H1 (cell line): ENCODE measurements around the gene CRTC2. TPM values are rescaled to one million over a fixed set of nuclear protein-coding genes. Genes with fewer than 3 reads are reported as not detected.

Source experiments
- CBX5 ChIP-seq: fragments of 300-800, 300-1000 bp; sonication (generic); IDR thresholded peaks from 2 replicates; pipeline ENCODE4 v1.7.1; 2016; ENCODE audit warnings: antibody characterized with exemption, low read length, low read depth
- CTBP2 ChIP-seq: IDR thresholded peaks from 2 replicates; pipeline ENCODE4 v1.7.0; 2011; ENCODE audit warnings: borderline replicate concordance, mild to moderate bottlenecking, moderate library complexity, mixed read lengths, low read length; ENCODE audit not compliant: insufficient read depth, insufficient read length
- EZH2 ChIP-seq: fragments of 200-600 bp; sonication (generic); IDR thresholded peaks from 2 replicates; pipeline ENCODE4 v1.7.1; 2012; ENCODE audit warnings: low read depth, mild to moderate bottlenecking, moderate library complexity, low read length, inconsistent platforms; ENCODE audit not compliant: severe bottlenecking
- JUN ChIP-seq: IDR thresholded peaks from 2 replicates; pipeline ENCODE4 v1.6.1; 2011; ENCODE audit warnings: low read depth, mild to moderate bottlenecking, improper control_type of control experiment, low read length
- JUND ChIP-seq: IDR thresholded peaks from 2 replicates; pipeline ENCODE4 v1.6.1; 2011; ENCODE audit warnings: mild to moderate bottlenecking, improper control_type of control experiment, low read length
- MAFK ChIP-seq: IDR thresholded peaks from 2 replicates; pipeline ENCODE4 v1.6.1; 2012; ENCODE audit warnings: low read depth, mild to moderate bottlenecking, improper control_type of control experiment, low read length
- NANOG ChIP-seq: IDR thresholded peaks from 2 replicates; pipeline ENCODE4 v1.6.1; 2011; ENCODE audit warnings: low read length, low read depth, mild to moderate bottlenecking, inconsistent platforms; ENCODE audit not compliant: insufficient read depth, poor library complexity, severe bottlenecking
- NRF1 ChIP-seq: IDR thresholded peaks from 2 replicates; pipeline ENCODE4 v1.6.1; 2011; ENCODE audit warnings: mild to moderate bottlenecking, low read depth, low read length, improper control_type of control experiment
- RBBP5 ChIP-seq: IDR thresholded peaks from 2 replicates; pipeline ENCODE4 v1.7.1; 2012; ENCODE audit warnings: low read depth, mild to moderate bottlenecking, inconsistent platforms, low read length, moderate library complexity, borderline replicate concordance
- RFX5 ChIP-seq: IDR thresholded peaks from 2 replicates; pipeline ENCODE4 v1.6.1; 2011; ENCODE audit warnings: low read depth, low read length, improper control_type of control experiment, borderline replicate concordance
- RNF2 ChIP-seq: fragments of 200-900, 300-1000 bp; sonication (generic); IDR thresholded peaks from 2 replicates; pipeline ENCODE4 v1.7.1; 2016; ENCODE audit warnings: borderline replicate concordance, low read depth, mild to moderate bottlenecking, antibody characterized with exemption, low read length; ENCODE audit not compliant: poor library complexity, severe bottlenecking; ENCODE audit errors: missing control alignments
- SIN3A ChIP-seq, 2 experiments: IDR thresholded peaks in 1 of 2; conservative IDR thresholded peaks in 1 of 2; 2 replicates each; pipeline ENCODE4 v1.6.1; 2011 to 2012; ENCODE audit warnings: low read length in 2 of 2, improper control_type of control experiment in 1 of 2, low read depth in 1 of 2, mild to moderate bottlenecking in 1 of 2
- SIRT6 ChIP-seq: IDR thresholded peaks from one replicate; pipeline ENCODE4 v1.7.1; 2012; ENCODE audit warnings: low read length, inconsistent platforms
- SP1 ChIP-seq: IDR thresholded peaks from 2 replicates; pipeline ENCODE4 v1.6.1; 2011; ENCODE audit warnings: low read depth, low read length
- SUZ12 ChIP-seq: fragments of 200-600 bp; sonication (generic); IDR thresholded peaks from 2 replicates; pipeline ENCODE4 v1.6.1; 2012; ENCODE audit warnings: mild to moderate bottlenecking, inconsistent platforms, low read length, moderate library complexity, mixed read lengths
- ZNF274 ChIP-seq: IDR thresholded peaks from 2 replicates; pipeline ENCODE4 v1.7.0; 2012; ENCODE audit warnings: low read length, borderline replicate concordance; ENCODE audit errors: extremely low read depth
- polyA plus RNA-seq, 7 experiments: library from polyadenylated mRNA; depleted of rRNA in 3 of 7; stranded (reverse) in 5 of 7; unstranded in 2 of 7; fragments of >200 nt in 5 of 7; fragments of 200-250 nt in 2 of 7; gene quantifications; 1 replicate in 5 of 7; 2 replicates in 1 of 7; 4 replicates in 1 of 7; pipeline versions ENCODE4 v1.2.1 to v1.2.3, GENCODE V29; 2011 to 2013; ENCODE audit warnings: missing spikeins in 2 of 7, mixed read lengths in 2 of 7
- total RNA-seq: library from RNA; stranded (reverse); fragmentation: NEBNext Ultra II Directional; extraction: Animal tissue kit (Norgen Biotek cat#: 25700); gene quantifications from 2 replicates; pipeline ENCODE4 v1.2.1, GENCODE V29; 2021
- TF ChIP-seq, protein P1 (sequence below), 3 experiments: IDR thresholded peaks; 1 replicate in 2 of 3; 2 replicates in 1 of 3; pipeline versions ENCODE4 v1.5.1 to v1.6.1; 2011; ENCODE audit warnings: low read length in 3 of 3, mild to moderate bottlenecking in 3 of 3, inconsistent platforms in 2 of 3, low read depth in 1 of 3, moderate library complexity in 1 of 3; ENCODE audit not compliant: insufficient read depth in 1 of 3; ENCODE audit errors: control extremely low read depth in 1 of 3
- TF ChIP-seq, protein P2 (sequence below): IDR thresholded peaks from 2 replicates; pipeline ENCODE4 v1.6.1; 2012; ENCODE audit warnings: inconsistent platforms
- TF ChIP-seq, protein P3 (sequence below): IDR thresholded peaks from 2 replicates; pipeline ENCODE4 v1.6.1; 2011; ENCODE audit warnings: low read depth, mild to moderate bottlenecking, low read length; ENCODE audit not compliant: insufficient read depth

Gene CRTC2
- total and polyA plus RNA-seq, 2 of the 8 experiments (the other 6 are each of a cell fraction or from before 2014, with no cell fraction given): 28.6 to 34.3 TPM

DNA sequence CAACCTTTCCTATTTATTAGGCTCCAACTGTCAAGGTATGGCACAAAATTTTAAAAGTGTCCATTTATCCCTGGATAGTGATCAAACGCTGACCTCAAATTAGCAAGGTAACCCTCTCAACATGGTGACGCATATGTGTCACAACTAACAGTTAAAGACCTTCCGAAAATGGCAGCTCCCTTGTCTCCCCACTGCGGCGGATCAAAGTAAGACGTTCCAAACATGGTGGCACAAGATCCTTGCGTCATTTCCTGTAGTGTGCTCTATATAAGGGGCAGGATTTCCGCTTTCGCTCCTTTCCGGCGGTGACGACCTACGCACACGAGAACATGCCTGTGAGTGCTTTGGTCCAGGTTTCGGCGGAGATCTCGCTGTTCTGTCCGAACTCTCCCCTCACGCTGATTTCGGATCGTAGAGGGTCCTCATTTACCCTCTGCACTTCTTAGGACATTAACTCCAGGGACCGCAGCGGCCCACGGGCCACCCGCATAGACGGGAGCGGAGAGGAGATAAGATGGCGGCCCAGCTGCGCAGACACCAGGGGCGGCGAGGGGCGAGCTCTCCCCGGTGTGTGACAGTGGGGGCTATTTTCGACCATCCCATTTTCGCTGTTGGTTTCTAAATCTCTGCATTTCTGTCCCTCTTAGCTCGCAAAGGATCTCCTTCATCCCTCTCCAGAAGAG, 32.2 kb upstream of the CRTC2 start, which contains the start of gene RPS27 (continued):
- TF ChIP-seq ZNF274 (no peak), CTBP2 (no peak), EZH2 (no peak), SUZ12 (no peak), JUN (no peak), RNF2 (no peak), RFX5 (no peak), JUND (peak; percentile 76), SIRT6 (no peak), NANOG (no peak), RBBP5 (no peak), NRF1 (peak; percentile 27; the same call in 1 of the 2 replicates), MAFK (no peak), CBX5 (no peak), SIN3A (conservative IDR thresholded peaks at IDR 0.05 in 1 of 2, IDR thresholded peaks at IDR 0.05 in 1 of 2; ENCODE audit: low read depth in 1 of 2, low read length in 2 of 2) (peak; percentile 79 to 92; a peak in 3 of 4 replicates), SP1 (peak; percentile 69; the same call in 1 of the 2 replicates)
- TF ChIP-seq, protein P1, sequence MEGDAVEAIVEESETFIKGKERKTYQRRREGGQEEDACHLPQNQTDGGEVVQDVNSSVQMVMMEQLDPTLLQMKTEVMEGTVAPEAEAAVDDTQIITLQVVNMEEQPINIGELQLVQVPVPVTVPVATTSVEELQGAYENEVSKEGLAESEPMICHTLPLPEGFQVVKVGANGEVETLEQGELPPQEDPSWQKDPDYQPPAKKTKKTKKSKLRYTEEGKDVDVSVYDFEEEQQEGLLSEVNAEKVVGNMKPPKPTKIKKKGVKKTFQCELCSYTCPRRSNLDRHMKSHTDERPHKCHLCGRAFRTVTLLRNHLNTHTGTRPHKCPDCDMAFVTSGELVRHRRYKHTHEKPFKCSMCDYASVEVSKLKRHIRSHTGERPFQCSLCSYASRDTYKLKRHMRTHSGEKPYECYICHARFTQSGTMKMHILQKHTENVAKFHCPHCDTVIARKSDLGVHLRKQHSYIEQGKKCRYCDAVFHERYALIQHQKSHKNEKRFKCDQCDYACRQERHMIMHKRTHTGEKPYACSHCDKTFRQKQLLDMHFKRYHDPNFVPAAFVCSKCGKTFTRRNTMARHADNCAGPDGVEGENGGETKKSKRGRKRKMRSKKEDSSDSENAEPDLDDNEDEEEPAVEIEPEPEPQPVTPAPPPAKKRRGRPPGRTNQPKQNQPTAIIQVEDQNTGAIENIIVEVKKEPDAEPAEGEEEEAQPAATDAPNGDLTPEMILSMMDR (IDR thresholded peaks at IDR 0.05; ENCODE audit: control extremely low read depth in 1 of 3, insufficient read depth in 1 of 3, low read depth in 1 of 3, low read length in 3 of 3): no peak
- TF ChIP-seq, protein P2, sequence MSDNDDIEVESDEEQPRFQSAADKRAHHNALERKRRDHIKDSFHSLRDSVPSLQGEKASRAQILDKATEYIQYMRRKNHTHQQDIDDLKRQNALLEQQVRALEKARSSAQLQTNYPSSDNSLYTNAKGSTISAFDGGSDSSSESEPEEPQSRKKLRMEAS: no peak
- TF ChIP-seq, protein P3, sequence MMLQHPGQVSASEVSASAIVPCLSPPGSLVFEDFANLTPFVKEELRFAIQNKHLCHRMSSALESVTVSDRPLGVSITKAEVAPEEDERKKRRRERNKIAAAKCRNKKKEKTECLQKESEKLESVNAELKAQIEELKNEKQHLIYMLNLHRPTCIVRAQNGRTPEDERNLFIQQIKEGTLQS: no peak
